ENCODE data around the gene CCL14. TPM values are rescaled to one million over a fixed set of nuclear protein-coding genes. Genes with fewer than 3 reads are reported as not detected.
"Not testable (repeated sequence)": the region's sequence is repeated elsewhere in the genome, so short reads cannot be mapped to it uniquely, and the experiment has no call there.

The CCL14 gene
- total RNA-seq, 5 donors from 2014 or later (not counting 1 experiment from before 2014, with no cell fraction given), result not detected

- ChIA-PET CTCF (no interaction called here), POLR2A (no interaction called here)
- DNase-seq (no peak), ATAC-seq (replicated peaks in 1 of 4) (no peak)
- 80% methylated on average over 1 of the region's 1 CpG for WGBS (ENCODE audit: insufficient coverage)
- no peaks in the 10 kb centered on the region for H3K4me1 ChIP-seq (ENCODE audit: control insufficient read depth in 1 of 2, extremely low read depth in 1 of 2, insufficient read depth in 2 of 2, low read length in 2 of 2)
- H3K4me1 Mint-ChIP-seq, result peaks cover 0 to 4% (median 0%) of the 10 kb centered on the region in 3 donors
- H3K27me3 ChIP-seq (replicated peaks in 1 of 2; ENCODE audit: control insufficient read depth in 2 of 2, extremely low read depth in 1 of 2, insufficient read depth in 2 of 2, low read length in 1 of 2), result peaks cover 0 to 6% of the 10 kb centered on the region in 2 experiments
- H3K9me3 Mint-ChIP-seq, result no peaks in the 10 kb centered on the region
- H3K36me3 ChIP-seq (ENCODE audit: control insufficient read depth in 2 of 2, extremely low read depth in 1 of 2, insufficient read depth in 1 of 2, low read length in 1 of 2), result no peaks in the 10 kb centered on the region
- no peak overlapping the region for H3K27ac ChIP-seq (ENCODE audit: low read length)
- H3K27ac Mint-ChIP-seq, result no peak overlapping the region
- no peaks in the 10 kb centered on the region for H3K9me3 ChIP-seq
- H3K27me3 Mint-ChIP-seq, result peaks cover under 1 to 7% of the 10 kb centered on the region in 2 donors
- no peak overlapping the region for H3K4me3 ChIP-seq (ENCODE audit: control insufficient read depth in 1 of 2, extremely low read depth in 1 of 2, low read length in 1 of 2)
- H3K36me3 Mint-ChIP-seq, result no peaks in the 10 kb centered on the region
- H3K4me3 Mint-ChIP-seq, result no peak overlapping the region
Measured at GRCh38 chr17:35998756-35999155, 12.2 kb upstream of the CCL14 start.

GRCh38 chr17:35998018-35998545 is 11.6 kb upstream of the CCL14 start:
- no peak for DNase-seq
- Histone ChIP-seq H3K9me3 (no peaks in the 10 kb centered on the region), H3K27me3 (replicated peaks in 1 of 2; ENCODE audit: control insufficient read depth in 2 of 2, extremely low read depth in 1 of 2, insufficient read depth in 2 of 2, low read length in 1 of 2) (peaks cover 0 to 6% of the 10 kb centered on the region in 2 experiments), H3K27ac (ENCODE audit: low read length) (no peak overlapping the region), H3K4me3 (ENCODE audit: control insufficient read depth in 1 of 2, extremely low read depth in 1 of 2, low read length in 1 of 2) (no peak overlapping the region), H3K36me3 (ENCODE audit: control insufficient read depth in 2 of 2, extremely low read depth in 1 of 2, insufficient read depth in 1 of 2, low read length in 1 of 2) (no peaks in the 10 kb centered on the region), H3K4me1 (ENCODE audit: control insufficient read depth in 1 of 2, extremely low read depth in 1 of 2, insufficient read depth in 2 of 2, low read length in 2 of 2) (no peaks in the 10 kb centered on the region)
- ChIA-PET POLR2A (no interaction called here), CTCF (no interaction called here)
- Mint-ChIP-seq H3K4me3 (no peak overlapping the region), H3K36me3 (no peaks in the 10 kb centered on the region), H3K4me1 (peaks cover 0 to 4% (median 0%) of the 10 kb centered on the region in 3 donors), H3K27me3 (peaks cover 4 to 8% of the 10 kb centered on the region in 2 donors), H3K9me3 (no peaks in the 10 kb centered on the region), H3K27ac (no peak overlapping the region)
- 78% methylated on average over 11 of the region's 11 CpGs for WGBS (ENCODE audit: insufficient coverage)
- ATAC-seq (replicated peaks in 1 of 4), result no peak

- CTCF ChIA-PET, result interaction anchor here in 1 of 2 donors (0.7 kb wide), 1 partner anchor 153 kb away, joined by 3 read pairs; no protein-coding TSS in a partner anchor
- ATAC-seq (replicated peaks in 1 of 4); H3K4me3 ChIP-seq (ENCODE audit: control insufficient read depth in 1 of 2, extremely low read depth in 1 of 2, low read length in 1 of 2); H3K36me3 Mint-ChIP-seq; H3K9me3 ChIP-seq; DNase-seq; H3K4me3 Mint-ChIP-seq; H3K9me3 Mint-ChIP-seq; POLR2A ChIA-PET; H3K36me3 ChIP-seq (ENCODE audit: control insufficient read depth in 2 of 2, extremely low read depth in 1 of 2, insufficient read depth in 1 of 2, low read length in 1 of 2); H3K27ac Mint-ChIP-seq; H3K27ac ChIP-seq (ENCODE audit: low read length); H3K4me1 ChIP-seq (ENCODE audit: control insufficient read depth in 1 of 2, extremely low read depth in 1 of 2, insufficient read depth in 2 of 2, low read length in 2 of 2); H3K4me1 Mint-ChIP-seq: not testable (repeated sequence)
- H3K27me3 ChIP-seq (replicated peaks in 1 of 2; ENCODE audit: control insufficient read depth in 2 of 2, extremely low read depth in 1 of 2, insufficient read depth in 2 of 2, low read length in 1 of 2), result peaks cover 0 to 12% of the 10 kb centered on the region in 2 experiments
- peaks cover 13 to 19% of the 10 kb centered on the region in 2 donors for H3K27me3 Mint-ChIP-seq
- no CpG with 5 or more reads among the region's 2 CpGs for WGBS (ENCODE audit: insufficient coverage)
Measured at GRCh38 chr17:35995346-35995745, 8.8 kb upstream of the CCL14 start.

- H3K4me3 ChIP-seq (ENCODE audit: control insufficient read depth in 1 of 2, extremely low read depth in 1 of 2, low read length in 1 of 2), result no peak overlapping the region
- WGBS (ENCODE audit: insufficient coverage), result 75% methylated on average over 1 of the region's 2 CpGs
- ChIA-PET POLR2A (no interaction called here), CTCF (no interaction called here)
- no peak overlapping the region for H3K27ac Mint-ChIP-seq
- H3K4me1 Mint-ChIP-seq, result no peaks in the 10 kb centered on the region
- no peak overlapping the region for H3K27ac ChIP-seq (ENCODE audit: low read length)
- no peak overlapping the region for H3K4me3 Mint-ChIP-seq
- DNase-seq, result no peak
- no peak for ATAC-seq (replicated peaks in 1 of 4)
- H3K36me3 Mint-ChIP-seq, result peaks cover 3% of the 10 kb centered on the region
- H3K9me3 ChIP-seq, result no peaks in the 10 kb centered on the region
- H3K27me3 Mint-ChIP-seq, result peaks cover 12 to 16% of the 10 kb centered on the region in 2 donors
- no peaks in the 10 kb centered on the region for H3K4me1 ChIP-seq (ENCODE audit: control insufficient read depth in 1 of 2, extremely low read depth in 1 of 2, insufficient read depth in 2 of 2, low read length in 2 of 2)
- peaks cover 0 to 6% (median 5%) of the 10 kb centered on the region in 3 donors for H3K9me3 Mint-ChIP-seq
- H3K36me3 ChIP-seq (ENCODE audit: control insufficient read depth in 2 of 2, extremely low read depth in 1 of 2, insufficient read depth in 1 of 2, low read length in 1 of 2), result no peaks in the 10 kb centered on the region
- peaks cover 0 to 6% of the 10 kb centered on the region in 2 experiments for H3K27me3 ChIP-seq (replicated peaks in 1 of 2; ENCODE audit: control insufficient read depth in 2 of 2, extremely low read depth in 1 of 2, insufficient read depth in 2 of 2, low read length in 1 of 2)
Measured at GRCh38 chr17:35991075-35991474, 4.5 kb upstream of the CCL14 start.

GRCh38 chr17:35988164-35988563 is 1.6 kb upstream of the CCL14 start:
- peaks cover 0 to 6% (median 5%) of the 10 kb centered on the region in 3 donors for H3K9me3 Mint-ChIP-seq
- CTCF ChIA-PET, result interaction anchor here in 1 of 2 donors (0.6 kb wide), 1 partner anchor 469 kb away, joined by 3 read pairs; no protein-coding TSS in a partner anchor
- no peaks in the 10 kb centered on the region for H3K4me1 Mint-ChIP-seq
- ATAC-seq (replicated peaks in 1 of 4), result no peak
- Histone ChIP-seq H3K36me3 (ENCODE audit: control insufficient read depth in 2 of 2, extremely low read depth in 1 of 2, insufficient read depth in 1 of 2, low read length in 1 of 2) (no peaks in the 10 kb centered on the region), H3K27ac (ENCODE audit: low read length) (no peak overlapping the region), H3K27me3 (replicated peaks in 1 of 2; ENCODE audit: control insufficient read depth in 2 of 2, extremely low read depth in 1 of 2, insufficient read depth in 2 of 2, low read length in 1 of 2) (peaks cover 0 to 16% of the 10 kb centered on the region in 2 experiments), H3K4me1 (ENCODE audit: control insufficient read depth in 1 of 2, extremely low read depth in 1 of 2, insufficient read depth in 2 of 2, low read length in 2 of 2) (no peaks in the 10 kb centered on the region), H3K9me3 (no peaks in the 10 kb centered on the region), H3K4me3 (ENCODE audit: control insufficient read depth in 1 of 2, extremely low read depth in 1 of 2, low read length in 1 of 2) (no peak overlapping the region)
- no peak overlapping the region for H3K4me3 Mint-ChIP-seq
- no peak for DNase-seq
- peaks cover 12 to 17% of the 10 kb centered on the region in 2 donors for H3K27me3 Mint-ChIP-seq
- H3K27ac Mint-ChIP-seq, result no peak overlapping the region
- POLR2A ChIA-PET, result no interaction called here
- H3K36me3 Mint-ChIP-seq, result peaks cover 3% of the 10 kb centered on the region

- DNase-seq (no peak), ATAC-seq (replicated peaks in 1 of 4) (no peak)
- Histone ChIP-seq H3K27me3 (replicated peaks in 1 of 2; ENCODE audit: control insufficient read depth in 2 of 2, extremely low read depth in 1 of 2, insufficient read depth in 2 of 2, low read length in 1 of 2) (peaks cover 0 to 10% of the 10 kb centered on the region in 2 experiments), H3K9me3 (no peaks in the 10 kb centered on the region), H3K27ac (ENCODE audit: low read length) (no peak overlapping the region), H3K4me3 (ENCODE audit: control insufficient read depth in 1 of 2, extremely low read depth in 1 of 2, low read length in 1 of 2) (no peak overlapping the region), H3K36me3 (ENCODE audit: control insufficient read depth in 2 of 2, extremely low read depth in 1 of 2, insufficient read depth in 1 of 2, low read length in 1 of 2) (no peaks in the 10 kb centered on the region), H3K4me1 (ENCODE audit: control insufficient read depth in 1 of 2, extremely low read depth in 1 of 2, insufficient read depth in 2 of 2, low read length in 2 of 2) (peaks cover 0 to 9% of the 10 kb centered on the region in 2 experiments)
- POLR2A ChIA-PET, result no interaction called here
- H3K4me3 Mint-ChIP-seq, result no peak overlapping the region
- WGBS (ENCODE audit: insufficient coverage), result no CpG with 5 or more reads among the region's 6 CpGs
- H3K27ac Mint-ChIP-seq, result no peak overlapping the region
- peaks cover 0 to 6% (median 3%) of the 10 kb centered on the region in 3 donors for H3K9me3 Mint-ChIP-seq
- H3K36me3 Mint-ChIP-seq, result peaks cover 3% of the 10 kb centered on the region
- peaks cover 3 to 10% of the 10 kb centered on the region in 2 donors for H3K27me3 Mint-ChIP-seq
- H3K4me1 Mint-ChIP-seq, result no peaks in the 10 kb centered on the region
- CTCF ChIA-PET, result no interaction called here
Measured at GRCh38 chr17:35984140-35984539, 2.4 kb downstream of the CCL14 start.
